GM23338 (cell line): Measurements from ENCODE around the gene KCTD19.

Source experiments
- CREB1 ChIP-seq: fragments of 250-450 bp; sonication (Bioruptor Pico); IDR thresholded peaks from 2 replicates; pipeline ENCODE4 v1.5.0; 2020; ENCODE audit warnings: low read depth, mild to moderate bottlenecking, moderate library complexity
- CTCF ChIP-seq, 2 experiments: fragments of 200-600 bp in 1 of 2; sonication (generic) in 1 of 2; conservative IDR thresholded peaks; 2 replicates each; pipeline versions ENCODE4 v1.5.1 to v1.6.1; 2016 to 2017; ENCODE audit warnings: antibody characterized with exemption in 2 of 2, low read depth in 2 of 2, mild to moderate bottlenecking in 2 of 2, moderate library complexity in 1 of 2
- ETS1 ChIP-seq: IDR thresholded peaks from 2 replicates; pipeline ENCODE4 v1.6.1; 2016; ENCODE audit warnings: antibody characterized with exemption
- EZH2 ChIP-seq: fragments of 200-600 bp; sonication (generic); IDR thresholded peaks from one replicate; pipeline ENCODE4 v1.8.0; 2017; ENCODE audit warnings: antibody characterized with exemption, mild to moderate bottlenecking, low read depth; ENCODE audit not compliant: unreplicated experiment
- EZH2phosphoT487 ChIP-seq: fragments of 200-600 bp; sonication (generic); IDR thresholded peaks from one replicate; pipeline ENCODE4 v1.8.1; 2018; ENCODE audit warnings: antibody characterized with exemption; ENCODE audit not compliant: unreplicated experiment
- JUNB ChIP-seq: IDR thresholded peaks from one replicate; pipeline ENCODE4 v1.6.1; 2016; ENCODE audit warnings: antibody characterized with exemption; ENCODE audit not compliant: unreplicated experiment
- POLR2AphosphoS5 ChIP-seq: IDR thresholded peaks from 2 replicates; pipeline ENCODE4 v1.6.1; 2016; ENCODE audit warnings: antibody characterized with exemption, low read depth
- REST ChIP-seq: IDR thresholded peaks from one replicate; pipeline ENCODE4 v1.6.1; 2018; ENCODE audit warnings: antibody characterized with exemption; ENCODE audit not compliant: unreplicated experiment
- ZNF462 ChIP-seq: fragments of 250-450 bp; sonication (Bioruptor Pico); IDR thresholded peaks from 2 replicates; pipeline ENCODE4 v1.5.0; 2020; ENCODE audit warnings: mild to moderate bottlenecking, moderate library complexity

GRCh38 chr16:67270931-67271338 is 55.6 kb downstream of the KCTD19 start:
- TF ChIP-seq CTCF (conservative IDR thresholded peaks at IDR 0.05; ENCODE audit: low read depth in 2 of 2) = no peak
- no peak for TF ChIP-seq EZH2
- no peak for TF ChIP-seq POLR2AphosphoS5
- TF ChIP-seq EZH2phosphoT487 = no peak
- TF ChIP-seq ZNF462 (CRISPR knock-in tag) = no peak
- TF ChIP-seq CREB1 = no peak
- no peak for TF ChIP-seq ETS1
- TF ChIP-seq JUNB = no peak
- TF ChIP-seq REST = no peak
